K562 (cell line): ENCODE data around the gene PITPNC1. TPM values are rescaled to one million over a fixed set of nuclear protein-coding genes. Genes with fewer than 3 reads are reported as not detected.

Experiments used
- ATAC-seq: fragments of 200-7000 bp; cut with Tn5 transposase; 3 replicates; pipeline ENCODE4 v1.9.1; 2020; ENCODE audit warnings: moderate library complexity
- BruUV-seq: library from RNA; stranded (reverse); fragments of 400-500 nt; replicated peaks from 2 replicates; lab custom pipeline; 2021; lab: Mats Ljungman, UMichigan
- CTCF ChIA-PET: fragments of 300-600 bp; formaldehyde crosslinking; extraction: SDS; loops from one replicate; lab custom pipeline; 2021; ENCODE audit warnings: low intra/inter-chr PET ratio; lab: Yijun Ruan, JAX
- POLR2A ChIA-PET: fragments of 300-600, 350-650 bp; sonication (Branson Sonifier 250); formaldehyde crosslinking; extraction: SDS; loops from one replicate; lab custom pipeline; 2021; ENCODE audit warnings: antibody characterized with exemption, inconsistent platforms; lab: Yijun Ruan, JAX
- DNase-seq, 4 experiments: peaks; one replicate each; pipeline versions ENCODE4 v3.0.0 to v3.0.0-alpha.2; 2011 to 2018; ENCODE audit warnings: low spot score in 3 of 4, mixed read lengths in 3 of 4; ENCODE audit errors: extremely low read depth in 1 of 4
- FAIRE-seq: peaks from 2 replicates; lab custom pipeline; 2011; peaks lifted over from hg19 to GRCh38; lab: Jason Lieb, UNC
- H2AFZ ChIP-seq: 2 replicates; pipeline ENCODE4 v1.6.0; 2011; ENCODE audit warnings: low read depth, low read length, control low read depth, inconsistent platforms
- H3K27ac ChIP-seq: fragments of 200-600 bp; 3 replicates; pipeline ENCODE4 v1.8.0; 2011; ENCODE audit warnings: low read depth, mild to moderate bottlenecking, control low read depth, inconsistent platforms, low read length, moderate library complexity, mixed read lengths; ENCODE audit errors: extremely low read depth
- H3K27me3 ChIP-seq, 2 experiments: fragments of 300-600 bp in 1 of 2; 2 replicates in 1 of 2; 3 replicates in 1 of 2; pipeline versions ENCODE4 v1.6.0 to v1.8.0; 2011; ENCODE audit warnings: inconsistent platforms in 2 of 2, low read length in 2 of 2, mild to moderate bottlenecking in 1 of 2, mixed read lengths in 1 of 2, moderate library complexity in 1 of 2; ENCODE audit not compliant: control insufficient read depth in 2 of 2, insufficient read depth in 2 of 2
- H3K36me3 ChIP-seq: fragments of 300-600 bp; 3 replicates; pipeline ENCODE4 v1.8.0; 2011; ENCODE audit warnings: mild to moderate bottlenecking, low read length, inconsistent platforms; ENCODE audit not compliant: control insufficient read depth, insufficient read depth
- H3K4me1 ChIP-seq, 2 experiments: fragments of 200-600 bp in 1 of 2; replicated peaks in 1 of 2; 2 replicates in 1 of 2; 3 replicates in 1 of 2; pipeline versions ENCODE4 v1.5.1 to v1.8.0; 2011; ENCODE audit warnings: inconsistent platforms in 2 of 2, low read length in 2 of 2, mild to moderate bottlenecking in 1 of 2, mixed read lengths in 1 of 2, moderate library complexity in 1 of 2; ENCODE audit not compliant: control insufficient read depth in 2 of 2, insufficient read depth in 2 of 2
- H3K4me2 ChIP-seq: 2 replicates; pipeline ENCODE4 v1.6.1; 2011; ENCODE audit warnings: low read length, control low read depth, inconsistent platforms, mixed read lengths; ENCODE audit not compliant: insufficient read depth
- H3K4me3 ChIP-seq: fragments of 200-600 bp; sonication (generic), shearing (Covaris generic); 2 replicates; pipeline ENCODE4 v1.5.1; 2016; ENCODE audit warnings: control low read depth, inconsistent platforms
- H3K79me2 ChIP-seq: fragments of 200-600 bp; 3 replicates; pipeline ENCODE4 v1.8.0; 2011; ENCODE audit warnings: low read length, inconsistent platforms; ENCODE audit not compliant: control insufficient read depth, insufficient read depth
- H3K9ac ChIP-seq, 2 experiments: 2 replicates each; pipeline versions ENCODE4 v1.6.0 to v1.6.1; 2011; ENCODE audit warnings: low read depth in 2 of 2, low read length in 2 of 2, control low read depth in 1 of 2, inconsistent platforms in 1 of 2, mild to moderate bottlenecking in 1 of 2, mixed read lengths in 1 of 2; ENCODE audit not compliant: insufficient read depth in 1 of 2
- H3K9me1 ChIP-seq: one replicate; pipeline ENCODE4 v1.6.0; 2011; ENCODE audit warnings: inconsistent platforms, mild to moderate bottlenecking, low read length, moderate library complexity; ENCODE audit not compliant: control insufficient read depth, insufficient read depth
- H3K9me3 ChIP-seq: replicated peaks from 2 replicates; pipeline ENCODE4 v1.5.1; 2011; ENCODE audit warnings: low read depth, low read length, inconsistent platforms; ENCODE audit not compliant: control insufficient read depth, insufficient read depth
- H4K20me1 ChIP-seq: replicated peaks from 2 replicates; pipeline ENCODE4 v1.6.1; 2011; ENCODE audit warnings: low read length, inconsistent platforms, mixed read lengths; ENCODE audit not compliant: control insufficient read depth, insufficient read depth
- BCOR ChIP-seq: fragments of 450-650 bp; IDR thresholded peaks from 2 replicates; pipeline ENCODE4 v1.6.1; 2016
- EHMT2 ChIP-seq: fragments of 450-650 bp; IDR thresholded peaks from 2 replicates; pipeline ENCODE4 v1.6.1; 2018; ENCODE audit warnings: antibody characterized with exemption
- HLTF ChIP-seq: fragments of 450-650 bp; IDR thresholded peaks from 2 replicates; pipeline ENCODE4 v1.6.1; 2016
- NCOA1 ChIP-seq: fragments of 450-650 bp; IDR thresholded peaks from 2 replicates; pipeline ENCODE4 v1.6.1; 2016; ENCODE audit warnings: low read depth
- NR3C1 ChIP-seq: sonication (generic); formaldehyde crosslinking; IDR thresholded peaks from 2 replicates; pipeline ENCODE4 v1.8.1; 2022; ENCODE audit warnings: missing genetic modification reagents
- NRF1 ChIP-seq, 2 experiments: fragments of 450-650 bp; IDR thresholded peaks in 1 of 2; conservative IDR thresholded peaks in 1 of 2; 2 replicates each; pipeline ENCODE4 v1.6.1; 2014; ENCODE audit warnings: mild to moderate bottlenecking in 2 of 2
- PHF20 ChIP-seq: fragments of 450-650 bp; IDR thresholded peaks from 2 replicates; pipeline ENCODE4 v1.6.1; 2018; ENCODE audit not compliant: partially characterized antibody
- ZKSCAN3 ChIP-seq: fragments of 250-450 bp; sonication (Bioruptor Pico); IDR thresholded peaks from 2 replicates; pipeline ENCODE4 v1.4.0; 2020
- ZNF280B ChIP-seq: fragments of 250-450 bp; sonication (Bioruptor Pico); IDR thresholded peaks from 2 replicates; pipeline ENCODE4 v1.5.1; 2021; ENCODE audit warnings: mild to moderate bottlenecking
- ZNF589 ChIP-seq: fragments of 200-800 bp; sonication (Bioruptor generic); IDR thresholded peaks from 2 replicates; pipeline ENCODE4 v1.6.1; 2016; ENCODE audit warnings: low read depth, missing genetic modification characterization, missing compliant biosample characterization
- WGBS: fragments of 100-300 bp; shearing (Covaris generic); methylation state at CpG from one replicate; pipeline ENCODE4 v1.1.6; 2016; ENCODE audit warnings: low coverage, mixed read lengths; ENCODE audit not compliant: insufficient coverage; ENCODE audit errors: missing lambda C conversion rate; 5-methylcytosine and 5-hydroxymethylcytosine counted together
- in situ Hi-C: fragments of 300-500 bp; cut with MboI; formaldehyde crosslinking; loops from 4 replicates; pipeline ENCODE4 v1.15.0; 2018; ENCODE audit warnings: inconsistent platforms, mixed read lengths
- intact Hi-C: fragments of 100-400 bp; cut with micrococcal nuclease; formaldehyde crosslinking; loops from 2 replicates; pipeline ENCODE4 v1.14.2; 2022
- polyA plus RNA-seq, 8 experiments: library from polyadenylated mRNA; depleted of rRNA in 4 of 8; stranded (reverse) in 5 of 8; unstranded in 3 of 8; fragments of >200 nt; fragmentation: Nextera tagmentation in 2 of 8; fragmentation: Illumina TruSeq in 1 of 8; extraction: Ambion mirVana in 2 of 8; extraction: Trizol in 1 of 8; gene quantifications; 2 replicates each; pipeline versions ENCODE4 v1.2.1 to v1.2.3, GENCODE V29; 2011 to 2014; ENCODE audit warnings: inconsistent platforms in 1 of 8, missing spikeins in 1 of 8
- total RNA-seq, 7 experiments: library from RNA; depleted of rRNA in 6 of 7; stranded (reverse); fragments of >200 nt in 6 of 7; fragmentation: Illumina TruSeq in 2 of 7; extraction: Trizol in 2 of 7; gene quantifications; 2 replicates each; pipeline versions ENCODE4 v1.2.1 to v1.2.3, GENCODE V29; 2011 to 2021; ENCODE audit warnings: low replicate concordance in 1 of 7

The PITPNC1 gene
- total and polyA plus RNA-seq, 9 of the 15 experiments (the other 6 are each of a cell fraction or from before 2014, with no cell fraction given), result 0.11 to 1.1 (median 0.65) TPM

- TF ChIP-seq EHMT2, result no peak
- TF ChIP-seq BCOR, result no peak
- no peak for TF ChIP-seq NR3C1 (CRISPR knock-in tag)
- no peak for TF ChIP-seq NCOA1
- TF ChIP-seq PHF20, result no peak
- TF ChIP-seq ZNF589 (CRISPR knock-in tag), result no peak
- TF ChIP-seq ZKSCAN3 (CRISPR knock-in tag), result no peak
- no peak for TF ChIP-seq NRF1 (conservative IDR thresholded peaks at IDR 0.05 in 1 of 2, IDR thresholded peaks at IDR 0.05 in 1 of 2)
- TF ChIP-seq ZNF280B (CRISPR knock-in tag), result no peak
- no peak for TF ChIP-seq HLTF
- peaks cover 47 to 64% of the 10 kb centered on the region in 2 experiments for H3K27me3 ChIP-seq
- no peaks in the 10 kb centered on the region for H3K9me3 ChIP-seq
Observed at GRCh38 chr17:67636834-67637520, 259.9 kb downstream of the PITPNC1 start.

More at GRCh38 chr17:67636834-67637520, 259.9 kb downstream of the PITPNC1 start:
- DNase-seq (no peak), ATAC-seq (no peak), FAIRE-seq (no peak)
- POLR2A ChIA-PET, result interaction anchor here (0.6 to 1.2 kb wide), 4 partner anchors 12 to 754 kb away, joined by 3 read pairs; no protein-coding TSS in a partner anchor
- under 1% methylated on average over 13 of the region's 13 CpGs for WGBS
- H3K79me2 ChIP-seq, result no peaks in the 10 kb centered on the region
- H3K4me1 ChIP-seq, result no peaks in the 10 kb centered on the region
- no peaks in the 10 kb centered on the region for H3K36me3 ChIP-seq
- no TSS peak for BruUV-seq
- 0 out of 2 replicates have a peak, but pooled peaks cover 3% of the 10 kb centered on the region for H4K20me1 ChIP-seq
- in situ Hi-C loops, result no loop called here
- no peak overlapping the region for H2AFZ ChIP-seq
- no peak overlapping the region for H3K9ac ChIP-seq
- H3K9me1 ChIP-seq, result no peaks in the 10 kb centered on the region
- CTCF ChIA-PET, result no interaction called here
- intact Hi-C loops, result no loop called here
- no peak overlapping the region for H3K4me2 ChIP-seq
- no peak overlapping the region for H3K4me3 ChIP-seq
- H3K27ac ChIP-seq, result no peak overlapping the region
